Cardiac muscle cell (in vitro differentiated cells and primary cell): ENCODE measurements around the gene HSD11B2. TPM values are rescaled to one million over a fixed set of nuclear protein-coding genes. Genes with fewer than 3 reads are reported as not detected.

Source experiments
- DNase-seq, 2 donors: peaks; one replicate each; pipeline versions ENCODE4 v3.0.0 to v3.0.0-alpha.2; 2010 to 2017; ENCODE audit warnings: low read depth in 1 of 2, low spot score in 1 of 2
- H3K27ac ChIP-seq: fragments of 200-600 bp; sonication (generic); 2 replicates; pipeline ENCODE4 v1.5.1; 2016
- H3K27me3 ChIP-seq: fragments of 200-600 bp; sonication (generic); 2 replicates; pipeline ENCODE4 v1.6.0; 2016; ENCODE audit warnings: control low read depth
- H3K36me3 ChIP-seq: fragments of 200-600 bp; sonication (generic); 2 replicates; pipeline ENCODE4 v1.5.1; 2016; ENCODE audit warnings: control low read depth
- H3K4me1 ChIP-seq: fragments of 200-600 bp; sonication (generic); 2 replicates; pipeline ENCODE4 v1.8.1; 2017; ENCODE audit warnings: low read depth, mild to moderate bottlenecking, mixed run types
- H3K4me3 ChIP-seq: fragments of 200-600 bp; sonication (generic); 2 replicates; pipeline ENCODE4 v1.5.1; 2016; ENCODE audit warnings: mild to moderate bottlenecking
- H3K9me3 ChIP-seq: fragments of 200-600 bp; sonication (generic); 2 replicates; pipeline ENCODE4 v1.5.1; 2017; ENCODE audit warnings: low read depth, mild to moderate bottlenecking, control low read depth
- CTCF ChIP-seq: IDR thresholded peaks from 2 replicates; pipeline ENCODE4 v1.5.1; 2012; ENCODE audit warnings: low read depth, mild to moderate bottlenecking, low read length
- polyA plus RNA-seq: library from polyadenylated mRNA; unstranded; fragments of >200 nt; fragmentation: Nextera tagmentation; extraction: Ambion mirVana; gene quantifications from 2 replicates; pipeline ENCODE4 v1.2.1, GENCODE V29; 2016
- total RNA-seq: library from RNA; depleted of rRNA; stranded (reverse); fragments of >200 nt; gene quantifications from 2 replicates; pipeline ENCODE4 v1.2.3, GENCODE V29; 2016

Gene HSD11B2
- total RNA-seq (0.28 and 0.36 TPM in 2 replicates), polyA plus RNA-seq (0.26 and 0.84 TPM in 2 replicates)

- no peak within 1 kb of the TSS for H3K27ac ChIP-seq
- H3K27me3 ChIP-seq, result peaks cover 56% of the 10 kb centered on the region
- peaks cover 4% of the 10 kb centered on the region for H3K4me1 ChIP-seq
- DNase-seq, result peak; percentile 52 to 77
- H3K4me3 ChIP-seq, result peak within 1 kb of the TSS; percentile 28
- TF ChIP-seq CTCF, result no peak
- no peaks in the 10 kb centered on the region for H3K9me3 ChIP-seq
- no peaks in the 10 kb centered on the region for H3K36me3 ChIP-seq
These were observed at the start of gene HSD11B2 for GRCh38 chr16:67430977-67431774. TSS of gene HSD11B2 (plus strand) at chr16:67431121. CDS start at chr16:67431249, 128 bp downstream.

GRCh38 chr16:67383284-67383683, 47.6 kb upstream of the HSD11B2 start:
- no peak overlapping the region for H3K27ac ChIP-seq
- peaks cover 38% of the 10 kb centered on the region for H3K27me3 ChIP-seq
- TF ChIP-seq CTCF, result no peak
- H3K9me3 ChIP-seq, result no peaks in the 10 kb centered on the region
- no peak overlapping the region for H3K4me3 ChIP-seq
- no peaks in the 10 kb centered on the region for H3K36me3 ChIP-seq
- no peak for DNase-seq
- H3K4me1 ChIP-seq, result no peaks in the 10 kb centered on the region

GRCh38 chr16:67384778-67385510, 46.0 kb upstream of the HSD11B2 start:
- H3K27ac ChIP-seq, result no peak overlapping the region
- DNase-seq, result peak in 1 of 2 donors; percentile 50
- no peaks in the 10 kb centered on the region for H3K9me3 ChIP-seq
- H3K4me3 ChIP-seq, result no peak overlapping the region
- H3K4me1 ChIP-seq, result no peaks in the 10 kb centered on the region
- H3K36me3 ChIP-seq, result no peaks in the 10 kb centered on the region
- TF ChIP-seq CTCF, result no peak
- H3K27me3 ChIP-seq, result peaks cover 40% of the 10 kb centered on the region

GRCh38 chr16:67386861-67387455, 44.0 kb upstream of the HSD11B2 start:
- H3K36me3 ChIP-seq, result no peaks in the 10 kb centered on the region
- no peak overlapping the region for H3K27ac ChIP-seq
- no peak for TF ChIP-seq CTCF
- H3K27me3 ChIP-seq, result peaks cover 54% of the 10 kb centered on the region
- no peak overlapping the region for H3K4me3 ChIP-seq
- no peaks in the 10 kb centered on the region for H3K4me1 ChIP-seq
- DNase-seq, result no peak
- H3K9me3 ChIP-seq, result no peaks in the 10 kb centered on the region

GRCh38 chr16:67387479-67388079, 43.3 kb upstream of the HSD11B2 start:
- no peak overlapping the region for H3K4me3 ChIP-seq
- peaks cover 59% of the 10 kb centered on the region for H3K27me3 ChIP-seq
- H3K36me3 ChIP-seq, result no peaks in the 10 kb centered on the region
- no peaks in the 10 kb centered on the region for H3K9me3 ChIP-seq
- no peak for TF ChIP-seq CTCF
- no peak overlapping the region for H3K27ac ChIP-seq
- no peak for DNase-seq
- no peaks in the 10 kb centered on the region for H3K4me1 ChIP-seq
